Neural progenitor cell (in vitro differentiated cells): ENCODE measurements around the gene REV3L.

Experiments
- EZH2 ChIP-seq: fragments of 200-600 bp; sonication (generic); IDR thresholded peaks from 2 replicates; pipeline ENCODE4 v1.6.1; 2017; ENCODE audit warnings: antibody characterized with exemption, mild to moderate bottlenecking, moderate library complexity
- TF ChIP-seq, protein P1 (sequence below): fragments of 200-600 bp; sonication (generic); IDR thresholded peaks from 2 replicates; pipeline ENCODE4 v1.5.1; 2017; ENCODE audit warnings: antibody characterized with exemption, mild to moderate bottlenecking

DNA sequence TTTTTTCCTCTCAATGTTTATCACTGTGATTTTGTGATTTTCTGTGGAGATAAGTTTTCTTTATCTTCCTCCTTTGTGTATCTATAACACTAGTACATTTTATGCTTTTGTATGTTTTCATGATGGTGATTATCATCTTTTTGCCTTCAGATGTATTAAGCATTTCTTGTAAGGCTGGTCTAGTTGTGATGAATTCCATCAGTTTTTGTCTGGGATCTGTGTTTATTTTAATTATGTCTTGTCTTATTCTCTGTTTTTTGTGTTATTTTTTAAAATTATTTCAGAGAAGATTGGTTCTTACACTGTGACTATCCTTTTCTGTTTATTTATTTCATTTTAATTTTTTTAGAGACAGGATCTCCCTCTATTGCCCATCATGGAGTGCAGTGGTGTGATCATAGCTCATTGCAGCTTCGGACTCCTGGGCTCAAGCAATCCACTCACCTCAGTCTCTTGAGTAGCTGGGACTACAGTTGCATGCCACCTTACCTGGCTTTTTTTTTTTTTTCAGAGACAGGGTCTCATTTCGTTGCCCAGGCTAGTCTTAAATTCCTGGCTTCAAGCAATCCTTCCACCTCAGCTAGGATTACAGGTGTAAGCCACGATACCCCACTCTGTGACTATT is 208.3 kb downstream of the REV3L start:
- TF ChIP-seq, protein P1, sequence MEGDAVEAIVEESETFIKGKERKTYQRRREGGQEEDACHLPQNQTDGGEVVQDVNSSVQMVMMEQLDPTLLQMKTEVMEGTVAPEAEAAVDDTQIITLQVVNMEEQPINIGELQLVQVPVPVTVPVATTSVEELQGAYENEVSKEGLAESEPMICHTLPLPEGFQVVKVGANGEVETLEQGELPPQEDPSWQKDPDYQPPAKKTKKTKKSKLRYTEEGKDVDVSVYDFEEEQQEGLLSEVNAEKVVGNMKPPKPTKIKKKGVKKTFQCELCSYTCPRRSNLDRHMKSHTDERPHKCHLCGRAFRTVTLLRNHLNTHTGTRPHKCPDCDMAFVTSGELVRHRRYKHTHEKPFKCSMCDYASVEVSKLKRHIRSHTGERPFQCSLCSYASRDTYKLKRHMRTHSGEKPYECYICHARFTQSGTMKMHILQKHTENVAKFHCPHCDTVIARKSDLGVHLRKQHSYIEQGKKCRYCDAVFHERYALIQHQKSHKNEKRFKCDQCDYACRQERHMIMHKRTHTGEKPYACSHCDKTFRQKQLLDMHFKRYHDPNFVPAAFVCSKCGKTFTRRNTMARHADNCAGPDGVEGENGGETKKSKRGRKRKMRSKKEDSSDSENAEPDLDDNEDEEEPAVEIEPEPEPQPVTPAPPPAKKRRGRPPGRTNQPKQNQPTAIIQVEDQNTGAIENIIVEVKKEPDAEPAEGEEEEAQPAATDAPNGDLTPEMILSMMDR: no peak
- TF ChIP-seq EZH2: no peak
